NCI-H128 (cell line): ENCODE measurements around the gene CYBC1.

ENCODE experiments used
- DNase-seq: peaks from one replicate; lab custom pipeline; 2025; ENCODE audit not compliant: unreplicated experiment; lab: John Stamatoyannopoulos, UW

CYBC1 gene

DNA sequence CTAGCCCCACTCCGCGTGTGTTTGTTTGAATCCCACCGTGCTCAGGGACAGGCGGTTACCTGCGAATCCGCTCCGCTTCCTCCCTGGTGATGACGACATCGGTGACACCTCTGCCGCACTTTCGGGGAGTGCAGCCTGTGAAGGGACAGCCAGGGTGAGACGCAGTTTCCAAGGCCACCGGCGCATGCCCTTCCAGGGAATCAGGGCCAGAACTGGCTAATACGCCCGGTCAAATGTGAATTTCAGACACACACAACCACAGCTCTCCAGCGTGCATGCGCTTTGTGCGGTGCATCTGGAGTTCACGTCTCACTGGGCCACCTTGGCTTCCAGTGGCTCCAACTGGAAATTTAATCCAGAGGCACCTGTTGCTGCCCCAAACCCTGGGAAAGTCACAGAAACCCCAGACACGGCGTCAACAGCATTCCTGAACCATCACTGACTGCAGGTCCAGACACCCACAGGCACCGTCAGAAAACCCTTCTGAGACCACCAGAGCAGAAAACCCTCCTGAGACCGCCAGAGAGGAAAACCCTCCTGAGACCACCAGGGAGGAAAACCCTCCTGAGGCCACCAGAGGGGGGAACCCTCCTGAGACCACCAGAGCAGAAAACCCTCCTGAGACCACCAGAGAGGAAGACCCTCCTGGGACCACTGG is 39.0 kb downstream of the CYBC1 start:
- DNase-seq, result no peak

DNA sequence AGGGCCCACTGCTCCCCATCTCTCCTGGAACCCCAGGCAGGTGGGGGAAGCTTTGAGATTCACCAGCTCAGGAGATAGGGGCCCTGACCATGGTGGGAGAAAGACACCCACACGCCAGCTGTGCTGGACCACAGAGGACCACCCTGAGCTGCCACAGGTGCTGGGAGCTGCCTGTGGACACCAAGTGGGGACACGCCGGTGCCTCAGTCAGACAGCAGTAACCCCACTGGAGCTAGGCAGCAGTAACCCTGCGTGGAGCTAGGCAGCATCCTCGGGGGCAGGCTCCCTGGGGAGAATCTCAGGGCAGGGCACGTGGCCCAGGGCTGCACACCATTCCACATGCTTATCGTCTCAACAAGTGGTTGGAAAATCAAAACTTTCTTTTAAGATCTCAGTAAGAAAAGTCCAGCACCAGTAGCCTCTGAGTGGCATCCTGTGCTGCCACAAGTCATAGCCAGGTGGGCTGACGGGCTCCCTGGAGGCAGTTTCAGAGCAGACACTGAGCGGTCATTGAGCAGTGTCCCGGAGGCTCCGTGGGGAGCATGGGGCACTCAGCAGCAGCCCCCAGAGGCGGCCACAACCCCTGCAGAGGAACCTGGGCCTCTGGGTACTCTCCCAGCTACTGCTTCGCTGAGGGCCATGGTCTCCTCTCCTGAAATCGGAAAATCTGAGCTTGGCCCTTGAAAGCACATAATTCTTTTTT is 40.4 kb downstream of the CYBC1 start:
- no peak for DNase-seq

GRCh38 chr17:82408938-82409318 is 41.6 kb downstream of the CYBC1 start:
- no peak for DNase-seq

DNA sequence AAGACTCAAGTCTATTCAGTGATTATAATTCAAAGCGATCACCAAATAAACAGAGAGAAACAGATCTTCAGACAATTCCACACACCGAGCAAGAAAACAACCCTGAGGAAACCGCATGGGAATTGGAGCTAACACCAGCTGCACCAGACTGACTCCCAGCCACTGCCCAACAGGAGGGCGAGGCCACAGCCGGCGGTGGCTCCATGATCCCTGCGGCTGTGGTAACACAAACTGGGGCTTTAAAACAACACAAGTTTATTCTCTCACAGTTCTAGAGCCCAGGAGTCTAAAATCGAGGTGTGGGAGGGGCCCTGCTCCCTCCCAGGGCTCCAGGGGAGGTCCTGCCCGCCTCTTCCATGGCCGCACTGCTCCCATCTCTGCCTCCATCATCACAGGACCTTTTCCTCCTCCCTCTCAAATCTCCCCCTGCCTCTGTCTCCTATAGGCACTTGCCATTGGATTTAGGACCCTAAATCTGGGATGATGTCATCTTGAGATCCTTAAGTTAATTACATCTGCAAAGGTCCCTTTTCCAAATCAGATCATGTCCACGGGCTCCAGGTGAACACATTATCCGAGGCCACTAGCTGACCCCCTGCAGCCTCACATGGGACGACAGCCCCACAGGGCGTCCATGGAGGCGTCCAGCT is 42.1 kb downstream of the CYBC1 start:
- no peak for DNase-seq

GRCh38 chr17:82407255-82407654 is 43.3 kb downstream of the CYBC1 start:
- no peak for DNase-seq

GRCh38 chr17:82406131-82406671 is 44.4 kb downstream of the CYBC1 start:
- DNase-seq, result no peak

DNA sequence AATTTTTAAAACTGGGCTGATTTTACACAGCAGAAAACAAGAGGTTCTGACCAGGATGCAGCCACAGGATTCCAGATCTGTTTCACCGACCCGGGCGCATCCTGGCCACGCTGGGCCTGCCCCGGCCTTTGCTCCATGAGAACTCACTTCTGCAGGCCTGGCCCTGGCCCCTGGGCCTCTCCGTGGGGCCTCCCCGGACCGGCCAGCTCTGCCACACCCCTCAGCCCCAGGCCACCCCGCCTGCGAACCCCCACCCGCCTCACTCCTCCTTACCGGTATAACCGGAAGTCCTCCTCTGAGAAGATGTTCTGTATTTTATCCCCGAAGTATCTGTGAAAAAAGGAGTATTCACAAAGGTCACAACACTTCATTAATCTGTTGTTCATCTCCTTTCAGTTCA is 45.5 kb downstream of the CYBC1 start:
- no peak for DNase-seq

GRCh38 chr17:82403662-82404660 is 46.6 kb downstream of the CYBC1 start:
- no peak for DNase-seq

DNA sequence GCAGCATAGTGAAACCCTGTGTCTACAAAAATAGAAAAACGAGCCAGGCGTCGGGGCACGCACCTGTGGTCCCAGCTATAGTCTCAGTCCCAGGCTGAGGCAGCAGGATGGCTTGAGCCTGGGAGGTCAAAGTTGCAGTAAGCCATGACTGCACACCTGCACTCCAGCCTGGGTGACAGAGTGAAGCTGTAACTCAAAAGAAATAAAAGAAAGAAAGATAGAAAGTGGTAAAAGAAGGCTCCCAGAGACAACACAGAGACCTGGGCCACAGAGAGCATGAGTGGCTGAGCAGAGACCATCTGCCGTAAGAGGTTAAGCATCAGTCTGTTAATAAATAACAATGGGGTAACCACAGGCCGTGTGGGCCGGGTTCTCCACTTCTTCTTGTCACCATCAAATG is 47.7 kb downstream of the CYBC1 start:
- no peak for DNase-seq

- no peak for DNase-seq
Observed at GRCh38 chr17:82400830-82401229, 49.7 kb downstream of the CYBC1 start.

- no peak for DNase-seq
Observed at GRCh38 chr17:82400206-82400605, 50.3 kb downstream of the CYBC1 start.

GRCh38 chr17:82399601-82400101 is 50.9 kb downstream of the CYBC1 start:
- DNase-seq, result no peak

- no peak for DNase-seq
Observed at GRCh38 chr17:82399041-82399441, 51.5 kb downstream of the CYBC1 start.

- DNase-seq, result no peak
Observed at GRCh38 chr17:82397449-82398335, 52.9 kb downstream of the CYBC1 start.

DNA sequence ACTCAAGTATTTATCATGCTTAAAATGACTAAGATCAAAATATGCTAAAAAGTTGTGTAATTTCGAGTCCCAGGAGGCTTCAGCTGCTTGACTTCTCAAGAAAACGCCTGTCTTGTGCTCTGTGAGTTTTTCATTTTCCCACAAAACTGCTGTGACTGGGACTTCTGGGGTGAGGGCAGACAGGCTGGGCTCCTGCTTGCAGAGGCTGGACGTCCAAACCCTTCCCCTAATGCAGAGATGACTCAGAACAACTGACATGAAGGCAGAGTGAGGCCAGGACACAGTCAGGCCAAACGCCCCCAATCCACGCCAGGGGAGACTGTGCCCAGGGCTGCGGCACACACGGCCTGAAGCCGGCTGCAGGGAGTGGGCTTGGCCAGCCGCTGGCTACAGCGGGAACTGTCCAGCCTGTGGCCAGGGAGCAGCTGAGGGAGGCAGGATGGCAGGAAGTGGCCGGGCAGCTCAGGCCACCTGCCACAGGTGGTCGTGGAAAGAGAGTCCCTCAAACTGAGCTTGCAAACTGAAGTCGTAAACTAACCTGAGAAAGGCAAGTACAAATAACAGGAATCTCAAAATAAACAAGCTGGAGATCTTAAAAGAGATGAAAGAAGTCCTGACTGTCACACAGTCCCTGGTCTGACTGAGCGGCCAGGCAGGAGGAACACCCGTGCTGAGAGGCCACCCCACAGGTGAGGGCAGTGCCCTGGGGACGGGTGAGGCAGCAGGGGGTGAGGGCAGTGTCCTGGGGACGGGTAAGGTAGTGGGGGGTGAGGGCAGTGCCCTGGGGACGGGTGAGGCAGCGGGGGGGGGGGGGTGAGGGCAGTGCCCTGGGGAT is 53.7 kb downstream of the CYBC1 start:
- no peak for DNase-seq

DNA sequence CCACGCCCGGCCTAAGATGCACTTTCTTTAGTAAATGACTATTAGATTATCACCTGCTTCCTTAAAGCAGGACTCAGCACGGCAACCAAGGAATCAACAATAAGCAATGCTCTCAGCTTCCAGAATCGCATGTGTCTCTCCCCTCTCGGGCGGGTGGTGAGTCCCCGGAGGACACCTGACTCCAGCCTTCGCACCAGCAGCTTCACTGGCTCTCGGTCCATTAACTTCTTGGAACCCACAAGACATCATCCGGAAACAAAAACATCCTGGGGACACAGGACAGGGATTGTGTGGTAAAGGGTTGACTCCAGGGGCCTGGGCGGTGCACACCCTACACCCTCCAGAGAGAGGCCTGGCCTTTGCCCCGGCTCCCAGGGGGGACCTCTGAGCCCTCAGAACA is 56.3 kb downstream of the CYBC1 start:
- DNase-seq, result no peak

GRCh38 chr17:82392941-82393340 is 57.6 kb downstream of the CYBC1 start:
- DNase-seq, result no peak
